ENCODE measurements around the gene PLXNA4. TPM values are rescaled to one million over a fixed set of nuclear protein-coding genes. Genes with fewer than 3 reads are reported as not detected.

Gene PLXNA4
- total and polyA plus RNA-seq, 3 donors from 2014 or later, result 3.4 to 5.5 (median 3.8) TPM

- no peaks in the 10 kb centered on the region for H3K36me3 ChIP-seq (ENCODE audit: low read depth, missing control alignments)
- 32 to 40% methylated on average over 6 of the region's 6 CpGs for WGBS, 2 donors
- no peaks in the 10 kb centered on the region for H3K4me1 ChIP-seq
- TF ChIP-seq POLR2A (IDR thresholded peaks at IDR 0.05), result no peak
- TF ChIP-seq CTCF (IDR thresholded peaks at IDR 0.05), result no peak
- no peak overlapping the region for H3K27ac ChIP-seq
- no peak for DNase-seq
- H3K27me3 ChIP-seq, result no peaks in the 10 kb centered on the region
- no peaks in the 10 kb centered on the region for H3K9me3 ChIP-seq
- intact Hi-C loops (cut with DNase I; ENCODE audit: low total_unique reads), result no loop called here
- no peak overlapping the region for H3K4me3 ChIP-seq
Measured at GRCh38 chr7:132352800-132353199, 223.5 kb downstream of the PLXNA4 start.

GRCh38 chr7:132351954-132352499 lies 224.2 kb downstream of the PLXNA4 start:
- TF ChIP-seq CTCF (IDR thresholded peaks at IDR 0.05), result no peak
- TF ChIP-seq POLR2A (IDR thresholded peaks at IDR 0.05), result no peak
- DNase-seq, result no peak
- no peaks in the 10 kb centered on the region for H3K4me1 ChIP-seq
- no peaks in the 10 kb centered on the region for H3K36me3 ChIP-seq (ENCODE audit: low read depth, missing control alignments)
- intact Hi-C loops (cut with DNase I; ENCODE audit: low total_unique reads), result no loop called here
- H3K9me3 ChIP-seq, result no peaks in the 10 kb centered on the region
- WGBS, 2 donors, result 64 to 72% methylated on average over 12 of the region's 12 CpGs
- H3K4me3 ChIP-seq, result no peak overlapping the region
- H3K27me3 ChIP-seq, result no peaks in the 10 kb centered on the region
- H3K27ac ChIP-seq, result no peak overlapping the region

GRCh38 chr7:132350741-132351140 lies 225.5 kb downstream of the PLXNA4 start:
- Histone ChIP-seq H3K4me1 (no peaks in the 10 kb centered on the region), H3K9me3 (no peaks in the 10 kb centered on the region), H3K27me3 (no peaks in the 10 kb centered on the region), H3K27ac (no peak overlapping the region), H3K36me3 (ENCODE audit: low read depth, missing control alignments) (no peaks in the 10 kb centered on the region), H3K4me3 (no peak overlapping the region)
- intact Hi-C loops (cut with DNase I; ENCODE audit: low total_unique reads), result no loop called here
- no peak for DNase-seq
- TF ChIP-seq POLR2A (IDR thresholded peaks at IDR 0.05) (no peak), CTCF (IDR thresholded peaks at IDR 0.05) (no peak)

- H3K27me3 ChIP-seq, result no peaks in the 10 kb centered on the region
- H3K9me3 ChIP-seq, result no peaks in the 10 kb centered on the region
- TF ChIP-seq CTCF (IDR thresholded peaks at IDR 0.05), result no peak
- TF ChIP-seq POLR2A (IDR thresholded peaks at IDR 0.05), result no peak
- H3K4me3 ChIP-seq, result no peak overlapping the region
- DNase-seq, result no peak
- 73 to 76% methylated on average over 3 of the region's 3 CpGs for WGBS, 2 donors
- no peaks in the 10 kb centered on the region for H3K4me1 ChIP-seq
- intact Hi-C loops (cut with DNase I; ENCODE audit: low total_unique reads), result no loop called here
- H3K27ac ChIP-seq, result no peak overlapping the region
- H3K36me3 ChIP-seq (ENCODE audit: low read depth, missing control alignments), result no peaks in the 10 kb centered on the region
Measured at GRCh38 chr7:132349075-132349474, 227.2 kb downstream of the PLXNA4 start.

- H3K4me1 ChIP-seq, result no peaks in the 10 kb centered on the region
- 82 to 89% methylated on average over 4 of the region's 4 CpGs for WGBS, 2 donors
- no peak overlapping the region for H3K27ac ChIP-seq
- no peak for DNase-seq
- H3K4me3 ChIP-seq, result no peak overlapping the region
- TF ChIP-seq CTCF (IDR thresholded peaks at IDR 0.05), result no peak
- TF ChIP-seq POLR2A (IDR thresholded peaks at IDR 0.05), result no peak
- H3K36me3 ChIP-seq (ENCODE audit: low read depth, missing control alignments), result no peaks in the 10 kb centered on the region
- H3K27me3 ChIP-seq, result no peaks in the 10 kb centered on the region
- no peaks in the 10 kb centered on the region for H3K9me3 ChIP-seq
- intact Hi-C loops (cut with DNase I; ENCODE audit: low total_unique reads), result no loop called here
Measured at GRCh38 chr7:132348341-132348740, 227.9 kb downstream of the PLXNA4 start.
